NCI-H2107 treated with DMSO at 0.1 percent for 48 hours (cell line): Measurements from ENCODE around the gene KIF7.
"Not testable (repeated sequence)": the region's sequence is repeated elsewhere in the genome, so short reads cannot be mapped to it uniquely, and the experiment has no call there.

Experiments used
- DNase-seq: peaks from one replicate; lab custom pipeline; 2025; ENCODE audit not compliant: unreplicated experiment; lab: John Stamatoyannopoulos, UW

The KIF7 gene

GRCh38 chr15:89625716-89626115 lies 29.6 kb downstream of the KIF7 start:
- no peak for DNase-seq

DNA sequence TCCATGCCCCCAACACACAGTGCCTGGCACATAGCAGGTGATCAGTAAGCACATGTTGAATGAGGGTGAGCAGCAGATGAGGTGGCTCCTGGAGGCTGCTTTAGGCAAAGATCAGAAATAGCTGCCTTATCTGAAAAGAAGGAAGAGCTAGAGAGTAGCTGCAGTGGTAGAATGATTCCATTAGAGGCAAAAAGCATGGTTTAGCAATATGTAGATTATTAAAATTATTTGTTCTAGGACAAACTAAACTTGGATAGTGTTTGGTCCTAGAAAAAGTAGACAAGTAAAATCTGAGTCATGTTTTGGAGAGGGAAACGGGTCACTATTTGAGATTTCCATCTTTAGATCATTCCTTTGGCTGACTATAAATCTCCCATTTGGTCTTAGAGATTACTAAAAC lies 32.1 kb downstream of the KIF7 start:
- DNase-seq, result no peak

DNA sequence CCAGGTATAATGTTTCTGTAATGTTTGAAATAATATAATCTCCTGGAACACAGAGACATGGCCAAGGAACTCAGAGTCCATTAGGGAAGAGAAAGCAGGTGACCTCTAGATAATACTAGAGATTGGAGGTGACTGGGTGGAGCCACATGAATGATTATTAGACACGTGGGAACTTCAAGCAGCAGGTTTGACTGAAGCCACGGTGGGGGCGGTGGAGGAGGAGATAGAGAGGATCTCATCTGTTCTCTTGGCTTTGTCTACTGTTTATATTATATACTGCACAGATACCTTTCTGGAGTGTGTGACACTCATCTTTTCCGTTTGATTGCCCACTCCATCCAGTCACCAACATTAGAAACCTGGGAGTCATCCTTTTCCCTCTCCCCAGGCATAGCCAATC lies 33.7 kb downstream of the KIF7 start:
- DNase-seq, result no peak

DNA sequence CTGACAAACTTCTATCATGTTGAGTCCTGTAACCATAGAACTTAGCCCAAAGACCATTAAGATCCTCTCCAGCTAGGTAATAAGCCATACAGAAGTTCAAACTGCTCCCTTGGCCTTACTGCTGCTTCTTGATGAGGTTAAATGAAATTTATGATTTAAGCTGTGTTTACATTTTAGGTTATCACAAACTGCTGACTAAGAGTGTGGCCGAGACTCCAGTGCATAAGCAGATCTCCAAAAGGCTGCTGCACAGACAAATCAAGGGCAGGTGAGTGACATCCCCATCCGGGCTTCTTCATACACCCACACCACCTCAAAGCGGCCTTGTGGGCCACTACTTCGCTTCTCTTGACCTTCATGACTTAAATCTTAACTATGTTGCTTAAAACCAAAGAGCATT lies 39.0 kb downstream of the KIF7 start:
- no peak for DNase-seq

GRCh38 chr15:89615135-89615534 lies 40.1 kb downstream of the KIF7 start:
- no peak for DNase-seq

DNA sequence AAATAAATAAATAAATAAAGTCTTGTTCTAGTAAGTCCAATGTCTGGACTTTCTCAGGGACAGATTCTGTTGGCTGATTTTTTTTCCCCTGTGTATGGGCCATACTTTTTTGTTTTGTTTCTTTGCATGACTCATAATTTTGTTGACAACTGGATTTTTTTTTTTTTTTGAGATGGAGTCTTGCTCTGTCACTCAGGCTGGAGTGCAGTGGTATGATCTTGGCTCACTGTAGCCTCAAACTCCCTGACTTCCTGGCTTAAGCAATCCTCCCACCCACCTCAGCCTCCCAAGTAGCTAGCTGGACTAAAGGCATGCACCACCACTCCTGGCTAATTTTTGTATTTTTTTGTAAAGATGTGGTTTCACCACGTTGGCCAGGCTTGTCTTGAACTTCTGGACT lies 41.1 kb downstream of the KIF7 start:
- no peak for DNase-seq

DNA sequence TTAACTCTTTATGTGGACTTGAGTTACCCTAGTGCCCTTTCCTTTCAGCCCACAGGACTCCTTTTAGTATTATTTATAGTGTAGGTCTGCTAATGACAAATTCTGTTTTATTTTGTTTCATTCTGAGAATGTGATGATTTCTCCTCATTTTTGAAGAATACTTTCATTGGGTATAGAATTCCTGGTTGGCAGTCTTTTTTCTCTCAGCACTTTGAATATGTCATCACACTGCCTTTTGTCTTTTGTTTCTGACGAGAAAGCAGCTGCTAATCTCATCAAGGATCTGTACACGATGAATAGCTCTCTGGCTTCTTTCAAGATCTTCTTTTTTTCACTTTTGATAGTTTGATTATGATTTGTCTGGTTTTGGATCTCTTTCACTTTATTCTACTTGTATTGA lies 42.2 kb downstream of the KIF7 start:
- DNase-seq, result no peak

- DNase-seq, result no peak
These were observed 44.0 kb downstream of the KIF7 start for GRCh38 chr15:89611317-89611716.

DNA sequence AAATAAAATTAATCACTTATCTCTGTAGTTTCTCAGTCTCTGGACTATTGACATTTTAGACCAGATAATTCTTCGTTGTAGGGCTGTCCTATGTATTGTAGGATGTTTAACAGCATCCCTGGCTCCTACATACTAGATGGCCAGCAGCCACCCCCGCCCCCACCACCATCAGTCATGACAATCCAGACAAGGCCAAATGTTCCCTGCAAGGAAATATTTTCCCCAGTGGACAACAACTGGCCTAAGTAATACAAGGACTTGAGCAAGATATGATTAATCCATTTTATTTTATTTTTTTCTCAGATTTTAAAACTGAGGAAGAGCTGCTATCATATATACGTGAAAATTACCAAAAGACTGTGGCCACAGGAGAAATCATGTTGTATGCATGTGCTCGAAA lies 56.2 kb downstream of the KIF7 start:
- DNase-seq, result no peak

DNA sequence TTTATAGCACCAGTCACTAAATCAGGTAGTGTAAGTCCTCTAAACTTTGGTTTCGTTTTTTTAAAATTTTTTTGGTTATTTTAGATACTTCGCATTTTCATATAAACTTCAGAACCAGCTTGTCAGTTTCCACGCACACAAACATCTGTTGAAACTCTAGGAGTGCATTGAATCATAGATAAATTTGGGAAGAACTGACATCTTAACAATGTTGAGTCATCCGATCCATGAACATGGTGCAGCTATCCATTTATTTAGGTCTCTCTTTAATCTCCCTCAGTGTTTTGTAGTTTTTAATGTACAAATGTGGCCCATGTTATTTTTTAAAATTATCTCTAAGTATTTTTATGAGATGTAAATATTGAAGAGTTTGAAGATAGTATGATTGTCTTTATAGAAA lies 62.2 kb downstream of the KIF7 start:
- DNase-seq, result no peak

DNA sequence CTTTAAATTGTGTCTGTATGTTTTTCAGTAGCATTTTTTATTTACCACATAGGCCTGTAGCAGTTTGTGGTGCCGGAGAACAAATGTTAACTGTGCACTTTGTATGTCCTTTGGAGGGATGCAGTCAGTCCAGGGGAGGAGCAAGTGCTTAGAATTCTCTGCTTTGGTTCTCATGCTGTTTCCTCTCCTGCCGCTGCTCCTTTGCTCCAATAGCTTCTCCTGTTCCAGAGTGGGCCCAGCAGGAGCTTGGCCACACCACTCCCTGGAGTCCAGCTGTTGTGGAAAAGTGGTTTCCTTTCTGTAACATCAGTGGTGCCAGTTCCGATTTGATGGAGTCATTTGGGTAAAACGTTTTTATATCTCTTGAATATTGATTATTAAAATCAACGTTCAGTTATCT lies 63.4 kb downstream of the KIF7 start:
- no peak for DNase-seq

DNA sequence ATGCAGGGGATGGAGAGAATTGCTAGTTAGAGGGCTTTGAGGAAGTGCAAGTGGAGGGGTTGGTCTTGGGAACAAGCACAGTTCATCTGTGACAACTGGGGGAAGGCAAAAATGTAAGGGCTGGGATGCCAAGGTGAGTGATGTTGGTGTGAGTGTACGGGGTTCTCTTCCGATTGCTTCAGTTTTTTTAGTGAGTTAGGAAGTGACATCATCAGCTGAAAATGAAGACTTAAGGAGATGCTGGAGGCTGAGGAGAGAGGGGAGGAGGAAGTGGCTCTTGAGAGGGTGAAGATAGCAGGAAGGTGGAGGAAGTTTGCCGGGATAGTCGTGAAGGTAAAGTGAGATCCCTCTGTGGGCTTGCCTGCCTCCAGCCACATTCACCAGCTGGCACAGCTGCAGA lies 67.3 kb downstream of the KIF7 start:
- no peak for DNase-seq

GRCh38 chr15:89586651-89587050 lies 68.6 kb downstream of the KIF7 start:
- DNase-seq, result no peak

DNA sequence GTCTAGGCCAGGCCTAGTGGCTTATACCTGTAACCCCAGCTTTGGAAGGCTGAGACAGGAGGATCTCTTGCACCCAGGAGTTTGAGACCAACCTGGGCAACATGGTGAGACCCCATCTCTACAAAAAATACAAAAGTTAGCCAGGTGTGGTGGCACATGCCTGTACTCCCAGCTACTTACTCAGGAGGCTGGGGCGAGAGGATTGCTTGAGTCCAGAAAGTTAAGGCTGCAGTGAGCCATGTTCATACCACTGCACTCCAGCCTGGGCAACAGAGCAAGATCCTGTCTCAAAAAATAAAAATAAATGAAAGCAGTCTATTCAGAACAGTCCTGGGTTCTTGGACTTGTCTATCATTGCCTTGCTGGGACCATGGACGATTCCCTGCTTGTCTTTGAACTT lies 74.5 kb downstream of the KIF7 start:
- DNase-seq, result not testable (repeated sequence)

- no peak for DNase-seq
These were observed 77.1 kb downstream of the KIF7 start for GRCh38 chr15:89578146-89578545.
